Measurements from ENCODE around the gene HIF3A. TPM values are rescaled to one million over a fixed set of nuclear protein-coding genes. Genes with fewer than 3 reads are reported as not detected.

HIF3A gene
- total and polyA plus RNA-seq, 2 donors (not counting 1 experiment from before 2014, with no cell fraction given) = 0.12 to 1.5 TPM

DNA sequence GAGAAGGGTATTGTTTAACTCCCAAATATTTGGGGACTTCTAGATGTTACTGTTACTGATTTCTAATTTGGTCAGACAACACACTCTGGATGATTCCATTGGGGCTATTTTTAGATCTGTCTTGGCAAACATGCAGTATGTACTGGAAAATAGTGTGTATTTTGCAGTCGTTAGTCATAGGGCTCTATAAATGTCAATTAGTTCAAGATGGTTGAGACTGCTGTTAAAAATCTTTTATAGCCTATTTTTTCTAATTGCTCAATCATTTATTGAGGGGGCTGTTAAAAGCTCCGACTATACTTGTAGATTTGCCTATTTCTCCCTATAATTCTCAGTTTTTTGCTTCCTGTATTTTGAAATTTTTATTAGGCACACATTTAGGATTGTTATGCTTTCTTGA lies 81.4 kb downstream of the HIF3A start:
- Histone ChIP-seq H3K4me3 (replicated peaks in 1 of 4; ENCODE audit: control extremely low read depth in 1 of 4, insufficient read depth in 1 of 4, low read depth in 3 of 4, low read length in 4 of 4) (no peak overlapping the region), H3K27me3 (ENCODE audit: control insufficient read depth, insufficient read depth, low read length) (no peaks in the 10 kb centered on the region), H3K4me1 (ENCODE audit: control insufficient read depth, extremely low read depth, insufficient read depth, low read length) (peaks cover 15% of the 10 kb centered on the region), H3K27ac (ENCODE audit: insufficient read depth, low read length) (peak overlapping the region; percentile 59), H2AFZ (ENCODE audit: low read length) (no peak overlapping the region), H3K36me3 (ENCODE audit: control insufficient read depth, insufficient read depth, low read length) (peaks cover 13% of the 10 kb centered on the region), H4K20me1 (ENCODE audit: control insufficient read depth, extremely low read depth, insufficient read depth, low read length) (no peaks in the 10 kb centered on the region), H3K9me3 (ENCODE audit: control insufficient read depth, insufficient read depth, low read depth, low read length) (no peaks in the 10 kb centered on the region), H3K79me2 (ENCODE audit: control insufficient read depth, insufficient read depth, low read length) (peaks cover 21% of the 10 kb centered on the region), H3K4me2 (ENCODE audit: extremely low read depth, insufficient read depth, low read length) (peak overlapping the region; percentile 37), H3K9ac (ENCODE audit: insufficient read depth, low read length) (no peak overlapping the region)
- TF ChIP-seq EZH2 (IDR thresholded peaks at IDR 0.05; ENCODE audit: low read length, missing control alignments) = no peak
- TF ChIP-seq, protein P1, sequence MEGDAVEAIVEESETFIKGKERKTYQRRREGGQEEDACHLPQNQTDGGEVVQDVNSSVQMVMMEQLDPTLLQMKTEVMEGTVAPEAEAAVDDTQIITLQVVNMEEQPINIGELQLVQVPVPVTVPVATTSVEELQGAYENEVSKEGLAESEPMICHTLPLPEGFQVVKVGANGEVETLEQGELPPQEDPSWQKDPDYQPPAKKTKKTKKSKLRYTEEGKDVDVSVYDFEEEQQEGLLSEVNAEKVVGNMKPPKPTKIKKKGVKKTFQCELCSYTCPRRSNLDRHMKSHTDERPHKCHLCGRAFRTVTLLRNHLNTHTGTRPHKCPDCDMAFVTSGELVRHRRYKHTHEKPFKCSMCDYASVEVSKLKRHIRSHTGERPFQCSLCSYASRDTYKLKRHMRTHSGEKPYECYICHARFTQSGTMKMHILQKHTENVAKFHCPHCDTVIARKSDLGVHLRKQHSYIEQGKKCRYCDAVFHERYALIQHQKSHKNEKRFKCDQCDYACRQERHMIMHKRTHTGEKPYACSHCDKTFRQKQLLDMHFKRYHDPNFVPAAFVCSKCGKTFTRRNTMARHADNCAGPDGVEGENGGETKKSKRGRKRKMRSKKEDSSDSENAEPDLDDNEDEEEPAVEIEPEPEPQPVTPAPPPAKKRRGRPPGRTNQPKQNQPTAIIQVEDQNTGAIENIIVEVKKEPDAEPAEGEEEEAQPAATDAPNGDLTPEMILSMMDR (conservative IDR thresholded peaks at IDR 0.05 in 1 of 2, IDR thresholded peaks at IDR 0.05 in 1 of 2; ENCODE audit: low read depth in 1 of 2, low read length in 2 of 2) = no peak
- peak; percentile 78 to 80 for DNase-seq (ENCODE audit: low read depth in 2 of 2)

DNA sequence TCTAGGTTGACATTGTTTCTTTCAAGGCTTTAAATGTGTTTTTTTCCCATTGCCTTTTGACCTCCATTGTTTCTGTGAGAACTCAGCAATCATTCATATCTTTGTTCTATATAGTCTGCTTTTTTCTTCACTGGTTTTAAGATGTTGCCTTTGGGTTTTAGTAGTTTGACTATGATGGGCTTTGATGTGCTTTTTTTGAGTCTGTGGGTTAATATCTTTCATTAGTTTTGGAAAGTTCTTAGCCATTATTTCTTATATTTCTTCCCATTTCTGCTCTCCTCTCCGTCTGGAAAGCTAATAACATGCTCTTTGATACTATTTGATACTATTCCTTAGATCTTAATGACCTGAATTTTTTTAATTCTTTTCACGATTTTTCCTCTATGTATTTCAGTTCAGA lies 83.8 kb downstream of the HIF3A start:
- Histone ChIP-seq H3K36me3 (ENCODE audit: control insufficient read depth, insufficient read depth, low read length) (peaks cover 18% of the 10 kb centered on the region), H3K4me1 (ENCODE audit: control insufficient read depth, extremely low read depth, insufficient read depth, low read length) (peaks cover 9% of the 10 kb centered on the region), H3K4me3 (replicated peaks in 1 of 4; ENCODE audit: control extremely low read depth in 1 of 4, insufficient read depth in 1 of 4, low read depth in 3 of 4, low read length in 4 of 4) (no peak overlapping the region), H4K20me1 (ENCODE audit: control insufficient read depth, extremely low read depth, insufficient read depth, low read length) (no peaks in the 10 kb centered on the region), H3K79me2 (ENCODE audit: control insufficient read depth, insufficient read depth, low read length) (peaks cover 11% of the 10 kb centered on the region), H3K9me3 (ENCODE audit: control insufficient read depth, insufficient read depth, low read depth, low read length) (no peaks in the 10 kb centered on the region), H2AFZ (ENCODE audit: low read length) (no peak overlapping the region), H3K9ac (ENCODE audit: insufficient read depth, low read length) (no peak overlapping the region), H3K27me3 (ENCODE audit: control insufficient read depth, insufficient read depth, low read length) (no peaks in the 10 kb centered on the region), H3K4me2 (ENCODE audit: extremely low read depth, insufficient read depth, low read length) (no peak overlapping the region), H3K27ac (ENCODE audit: insufficient read depth, low read length) (no peak overlapping the region)
- TF ChIP-seq, protein P1 (conservative IDR thresholded peaks at IDR 0.05 in 1 of 2, IDR thresholded peaks at IDR 0.05 in 1 of 2; ENCODE audit: low read depth in 1 of 2, low read length in 2 of 2) = no peak
- no peak for TF ChIP-seq EZH2 (IDR thresholded peaks at IDR 0.05; ENCODE audit: low read length, missing control alignments)
- DNase-seq (ENCODE audit: low read depth in 2 of 2) = no peak

DNA sequence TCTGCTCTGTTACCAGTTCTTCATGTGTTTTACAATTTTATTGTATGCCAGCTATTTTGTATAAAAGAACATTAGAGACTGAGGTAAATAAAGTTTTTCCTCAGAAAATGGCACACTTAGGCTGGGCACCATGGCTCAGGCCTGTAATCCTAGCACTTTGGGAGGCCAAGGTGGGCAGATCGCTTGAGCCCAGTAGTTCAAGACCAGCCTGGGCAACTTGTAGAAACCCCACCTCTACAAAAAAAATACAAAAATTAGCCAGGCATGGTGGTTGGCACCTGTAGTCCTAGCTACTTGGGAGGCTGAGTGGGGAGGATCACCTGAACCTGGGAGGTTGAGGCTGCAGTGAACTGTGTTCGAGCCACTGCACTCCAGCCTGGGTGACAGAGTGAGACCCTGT lies 84.5 kb downstream of the HIF3A start:
- no peak overlapping the region for H3K4me3 ChIP-seq (replicated peaks in 1 of 4; ENCODE audit: control extremely low read depth in 1 of 4, insufficient read depth in 1 of 4, low read depth in 3 of 4, low read length in 4 of 4)
- no peak overlapping the region for H3K27ac ChIP-seq (ENCODE audit: insufficient read depth, low read length)
- TF ChIP-seq, protein P1 (conservative IDR thresholded peaks at IDR 0.05 in 1 of 2, IDR thresholded peaks at IDR 0.05 in 1 of 2; ENCODE audit: low read depth in 1 of 2, low read length in 2 of 2) = no peak
- no peak for TF ChIP-seq EZH2 (IDR thresholded peaks at IDR 0.05; ENCODE audit: low read length, missing control alignments)
- no peak overlapping the region for H3K4me2 ChIP-seq (ENCODE audit: extremely low read depth, insufficient read depth, low read length)
- H3K79me2 ChIP-seq (ENCODE audit: control insufficient read depth, insufficient read depth, low read length) = peaks cover 11% of the 10 kb centered on the region
- H2AFZ ChIP-seq (ENCODE audit: low read length) = no peak overlapping the region
- no peak for DNase-seq (ENCODE audit: low read depth in 2 of 2)
- H3K27me3 ChIP-seq (ENCODE audit: control insufficient read depth, insufficient read depth, low read length) = no peaks in the 10 kb centered on the region
- H3K9ac ChIP-seq (ENCODE audit: insufficient read depth, low read length) = no peak overlapping the region
- no peaks in the 10 kb centered on the region for H3K9me3 ChIP-seq (ENCODE audit: control insufficient read depth, insufficient read depth, low read depth, low read length)
- H4K20me1 ChIP-seq (ENCODE audit: control insufficient read depth, extremely low read depth, insufficient read depth, low read length) = no peaks in the 10 kb centered on the region
- H3K4me1 ChIP-seq (ENCODE audit: control insufficient read depth, extremely low read depth, insufficient read depth, low read length) = peaks cover 9% of the 10 kb centered on the region
- peaks cover 19% of the 10 kb centered on the region for H3K36me3 ChIP-seq (ENCODE audit: control insufficient read depth, insufficient read depth, low read length)

Measured in fibroblast of lung (primary cell).